IMR-90 (cell line): ENCODE data around the gene KRTAP10-3. TPM values are rescaled to one million over a fixed set of nuclear protein-coding genes. Genes with fewer than 3 reads are reported as not detected.

Source experiments
- ATAC-seq: fragments of 200-7000 bp; cut with Tn5 transposase; 2 replicates; pipeline ENCODE4 v1.9.1; 2020; ENCODE audit warnings: low read depth, mild to moderate bottlenecking, moderate library complexity
- BruUV-seq: library from RNA; stranded (reverse); fragments of 400-500 nt; replicated peaks from 2 replicates; lab custom pipeline; 2021; lab: Mats Ljungman, UMichigan
- CTCF ChIA-PET: fragments of 300-600 bp; formaldehyde crosslinking; extraction: SDS; loops from one replicate; lab custom pipeline; 2021; ENCODE audit warnings: antibody characterized with exemption; lab: Yijun Ruan, JAX
- POLR2A ChIA-PET: fragments of 300-600 bp; sonication (Branson Sonifier 250); formaldehyde crosslinking; loops from one replicate; lab custom pipeline; 2022; ENCODE audit warnings: antibody characterized with exemption; ENCODE audit not compliant: unreplicated experiment; lab: Charles Lee
- DNase-seq: peaks from one replicate; pipeline ENCODE4 v3.0.0; 2013
- H2AFZ ChIP-seq: replicated peaks from 2 replicates; pipeline ENCODE3; 2013; ENCODE audit warnings: low read length, mild to moderate bottlenecking; ENCODE audit not compliant: poor library complexity
- H2AK5ac ChIP-seq: 2 replicates; pipeline ENCODE4 v1.6.1; 2013; ENCODE audit warnings: low read depth, low read length, inconsistent platforms
- H2AK9ac ChIP-seq: replicated peaks from 2 replicates; pipeline ENCODE3; 2013; ENCODE audit warnings: mild to moderate bottlenecking, low read depth, low read length, moderate library complexity; ENCODE audit not compliant: poor library complexity
- H2BK120ac ChIP-seq: 2 replicates; pipeline ENCODE4 v1.6.1; 2013; ENCODE audit warnings: low read depth, low read length, inconsistent platforms
- H2BK15ac ChIP-seq: 3 replicates; pipeline ENCODE4 v1.6.1; 2013; ENCODE audit warnings: low read depth, low read length, inconsistent platforms
- H2BK20ac ChIP-seq: 2 replicates; pipeline ENCODE4 v1.6.1; 2013; ENCODE audit warnings: low read depth, mild to moderate bottlenecking, inconsistent platforms, low read length, moderate library complexity
- H2BK5ac ChIP-seq: 2 replicates; pipeline ENCODE4 v1.6.1; 2013; ENCODE audit warnings: mild to moderate bottlenecking, low read depth, low read length, inconsistent platforms; ENCODE audit not compliant: poor library complexity, severe bottlenecking
- H3K14ac ChIP-seq: replicated peaks from 2 replicates; pipeline ENCODE4 v1.6.1; 2013; ENCODE audit warnings: low read depth, low read length, inconsistent platforms
- H3K18ac ChIP-seq: 2 replicates; pipeline ENCODE4 v1.6.1; 2013; ENCODE audit warnings: low read depth, low read length, control low read depth
- H3K23ac ChIP-seq: 2 replicates; pipeline ENCODE4 v1.6.1; 2013; ENCODE audit warnings: low read depth, low read length, inconsistent platforms
- H3K27ac ChIP-seq: 2 replicates; pipeline ENCODE4 v1.5.1; 2013; ENCODE audit warnings: mild to moderate bottlenecking, control low read depth, low read length; ENCODE audit not compliant: insufficient read depth
- H3K27me3 ChIP-seq: 2 replicates; pipeline ENCODE4 v1.6.1; 2013; ENCODE audit warnings: low read length; ENCODE audit not compliant: control insufficient read depth, insufficient read depth
- H3K36me3 ChIP-seq: 2 replicates; pipeline ENCODE4 v1.6.1; 2013; ENCODE audit warnings: low read length, mixed read lengths; ENCODE audit not compliant: control insufficient read depth, insufficient read depth
- H3K4ac ChIP-seq: 2 replicates; pipeline ENCODE4 v1.6.1; 2013; ENCODE audit warnings: low read depth, low read length, inconsistent platforms
- H3K4me1 ChIP-seq: 2 replicates; pipeline ENCODE4 v1.6.1; 2013; ENCODE audit warnings: low read length, mixed read lengths; ENCODE audit not compliant: control insufficient read depth, insufficient read depth
- H3K4me2 ChIP-seq: 2 replicates; pipeline ENCODE4 v1.6.1; 2013; ENCODE audit warnings: low read depth, mild to moderate bottlenecking, control low read depth, low read length, moderate library complexity
- H3K4me3 ChIP-seq: 2 replicates; pipeline ENCODE4 v1.5.1; 2013; ENCODE audit warnings: low read depth, mild to moderate bottlenecking, control low read depth, low read length, moderate library complexity; ENCODE audit not compliant: insufficient read depth
- H3K56ac ChIP-seq: 2 replicates; pipeline ENCODE4 v1.6.1; 2013; ENCODE audit warnings: low read length, inconsistent platforms; ENCODE audit not compliant: insufficient read depth; ENCODE audit errors: extremely low read depth
- H3K79me1 ChIP-seq, 2 experiments: 2 replicates each; pipeline ENCODE4 v1.6.1; 2013; ENCODE audit warnings: low read length in 2 of 2, inconsistent platforms in 1 of 2, low read depth in 1 of 2
- H3K9ac ChIP-seq: 2 replicates; pipeline ENCODE4 v1.6.1; 2013; ENCODE audit warnings: low read depth, low read length, control low read depth
- H3K9me1 ChIP-seq: 2 replicates; pipeline ENCODE4 v1.6.1; 2013; ENCODE audit warnings: low read length, inconsistent platforms; ENCODE audit not compliant: insufficient read depth
- H3K9me3 ChIP-seq: 2 replicates; pipeline ENCODE4 v1.6.1; 2013; ENCODE audit warnings: low read length; ENCODE audit not compliant: control insufficient read depth, insufficient read depth
- H4K20me1 ChIP-seq: 2 replicates; pipeline ENCODE4 v1.6.1; 2013; ENCODE audit warnings: low read length, inconsistent platforms; ENCODE audit not compliant: insufficient read depth
- H4K5ac ChIP-seq: 2 replicates; pipeline ENCODE4 v1.6.1; 2013; ENCODE audit warnings: mild to moderate bottlenecking, low read depth, low read length, control low read depth
- H4K8ac ChIP-seq, 2 experiments: 2 replicates each; pipeline ENCODE4 v1.6.1; 2013; ENCODE audit warnings: low read depth in 2 of 2, low read length in 2 of 2, control low read depth in 1 of 2, inconsistent platforms in 1 of 2
- H4K91ac ChIP-seq: 2 replicates; pipeline ENCODE4 v1.6.1; 2013; ENCODE audit warnings: low read depth, low read length, inconsistent platforms; ENCODE audit not compliant: insufficient read depth
- BHLHE40 ChIP-seq: fragments of 150-350 bp; IDR thresholded peaks from 2 replicates; pipeline ENCODE4 v1.6.1; 2016; ENCODE audit warnings: mild to moderate bottlenecking, low read depth, low read length
- CEBPB ChIP-seq: IDR thresholded peaks from 2 replicates; pipeline ENCODE4 v1.6.1; 2012; ENCODE audit warnings: low read depth, low read length, improper control_type of control experiment
- MAZ ChIP-seq: IDR thresholded peaks from 2 replicates; pipeline ENCODE4 v1.6.1; 2012; ENCODE audit warnings: low read depth, mild to moderate bottlenecking, low read length, improper control_type of control experiment, moderate library complexity, borderline replicate concordance
- RFX5 ChIP-seq: IDR thresholded peaks from 2 replicates; pipeline ENCODE4 v1.8.0; 2012; ENCODE audit warnings: low read depth, mild to moderate bottlenecking, low read length, moderate library complexity
- WGBS, 2 experiments: methylation state at CpG; one replicate each; pipeline versions ENCODE4 v1.1.5 to v1.1.7; 2013; ENCODE audit warnings: missing lambda C conversion rate in 2 of 2; ENCODE audit not compliant: insufficient read length in 1 of 2; ENCODE audit errors: extremely low coverage in 2 of 2; 5-methylcytosine and 5-hydroxymethylcytosine counted together
- dilution Hi-C: fragments of 300-500 bp; cut with HindIII; formaldehyde crosslinking; loops from one replicate; pipeline ENCODE4 v1.14.3; 2018; ENCODE audit warnings: low sequenced_read_pairs; ENCODE audit not compliant: unreplicated experiment
- in situ Hi-C: fragments of 300-500 bp; cut with MboI; formaldehyde crosslinking; loops from 3 replicates; pipeline ENCODE4 v1.14.3; 2019; ENCODE audit warnings: low sequenced_read_pairs, inconsistent platforms, mixed read lengths
- intact Hi-C: fragments of 100-400 bp; cut with micrococcal nuclease; formaldehyde crosslinking; loops from 2 replicates; pipeline ENCODE4 v1.10.0; 2022
- polyA plus RNA-seq, 3 experiments: library from polyadenylated mRNA; depleted of rRNA; stranded (reverse); fragments of >200 nt; gene quantifications; 2 replicates each; pipeline ENCODE4 v1.2.3, GENCODE V29; 2012; ENCODE audit warnings: low replicate concordance in 1 of 3
- total RNA-seq: library from RNA; depleted of rRNA; stranded (reverse); fragments of >200 nt; gene quantifications from 2 replicates; pipeline ENCODE4 v1.2.3, GENCODE V29; 2012

The KRTAP10-3 gene
- total and polyA plus RNA-seq, 2 of the 4 experiments (the other 2 are of a cell fraction): not detected

DNA sequence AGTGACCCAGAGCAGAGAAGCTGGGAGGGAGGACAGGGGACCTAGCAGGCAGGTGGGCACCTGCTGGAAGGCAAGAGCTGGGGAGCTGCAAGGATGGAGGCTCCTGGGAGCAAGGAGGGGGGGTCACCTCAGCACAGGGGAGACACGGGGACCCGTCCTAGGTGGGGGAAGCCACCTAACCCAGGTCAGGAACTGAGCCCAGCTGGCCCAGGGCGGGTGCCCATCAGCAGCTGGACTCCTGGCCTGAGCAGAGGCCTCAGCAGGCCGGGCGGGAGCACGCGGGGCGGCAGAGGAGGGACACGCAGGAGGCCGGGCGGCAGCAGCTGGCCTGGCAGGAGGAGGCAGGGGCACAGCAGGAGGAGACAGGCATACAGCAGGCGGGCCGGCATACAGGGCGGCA is 19.5 kb downstream of the KRTAP10-3 start:
- Histone ChIP-seq H2BK5ac (no peak overlapping the region), H2AK9ac (no peak overlapping the region), H2AFZ (no peak overlapping the region), H4K5ac (no peak overlapping the region), H3K4me3 (no peak overlapping the region), H4K8ac (no peak overlapping the region), H2AK5ac (no peak overlapping the region), H3K4me1 (no peaks in the 10 kb centered on the region), H3K23ac (no peak overlapping the region), H3K36me3 (no peaks in the 10 kb centered on the region), H3K9ac (no peak overlapping the region), H3K27ac (no peak overlapping the region), H3K56ac (no peak overlapping the region), H2BK20ac (no peak overlapping the region), H3K9me3 (peaks cover 2% of the 10 kb centered on the region), H4K91ac (no peak overlapping the region), H3K18ac (no peak overlapping the region), H3K9me1 (no peaks in the 10 kb centered on the region), H3K4ac (no peak overlapping the region), H3K27me3 (0 out of 2 replicates have a peak, but pooled peaks cover 2% of the 10 kb centered on the region), H2BK15ac (no peak overlapping the region), H2BK120ac (no peak overlapping the region), H3K79me1 (no peaks in the 10 kb centered on the region), H4K20me1 (no peaks in the 10 kb centered on the region), H3K4me2 (no peak overlapping the region), H3K14ac (no peak overlapping the region)
- no peak for DNase-seq
- TF ChIP-seq MAZ (no peak), BHLHE40 (no peak), CEBPB (no peak), RFX5 (no peak)
- ChIA-PET POLR2A (interaction anchor here (0.6 kb wide), 1 partner anchor 1204 kb away, joined by 3 read pairs; no protein-coding TSS in a partner anchor), CTCF (no interaction called here)
- WGBS, 2 experiments: 29% methylated on average over 6 of the region's 14 CpGs; no CpG with 5 or more reads in 1 of the 2 experiments
- dilution Hi-C loops: no loop called here
- BruUV-seq: no TSS peak
- intact Hi-C loops: no loop called here
- ATAC-seq: no peak
- in situ Hi-C loops: no loop called here
